K562 (cell line): ENCODE measurements around the gene TNIP1. TPM values are rescaled to one million over a fixed set of nuclear protein-coding genes. Genes with fewer than 3 reads are reported as not detected.

Experiments used
- ATAC-seq: fragments of 200-7000 bp; cut with Tn5 transposase; 3 replicates; pipeline ENCODE4 v1.9.1; 2020; ENCODE audit warnings: moderate library complexity
- BruUV-seq: library from RNA; stranded (reverse); fragments of 400-500 nt; replicated peaks from 2 replicates; lab custom pipeline; 2021; lab: Mats Ljungman, UMichigan
- CTCF ChIA-PET: fragments of 300-600 bp; formaldehyde crosslinking; extraction: SDS; loops from one replicate; lab custom pipeline; 2021; ENCODE audit warnings: low intra/inter-chr PET ratio; lab: Yijun Ruan, JAX
- POLR2A ChIA-PET: fragments of 300-600, 350-650 bp; sonication (Branson Sonifier 250); formaldehyde crosslinking; extraction: SDS; loops from one replicate; lab custom pipeline; 2021; ENCODE audit warnings: antibody characterized with exemption, inconsistent platforms; lab: Yijun Ruan, JAX
- DNase-seq, 4 experiments: peaks; one replicate each; pipeline versions ENCODE4 v3.0.0 to v3.0.0-alpha.2; 2011 to 2018; ENCODE audit warnings: low spot score in 3 of 4, mixed read lengths in 3 of 4; ENCODE audit errors: extremely low read depth in 1 of 4
- FAIRE-seq: peaks from 2 replicates; lab custom pipeline; 2011; peaks lifted over from hg19 to GRCh38; lab: Jason Lieb, UNC
- H2AFZ ChIP-seq: 2 replicates; pipeline ENCODE4 v1.6.0; 2011; ENCODE audit warnings: low read depth, low read length, control low read depth, inconsistent platforms
- H3K27ac ChIP-seq: fragments of 200-600 bp; 3 replicates; pipeline ENCODE4 v1.8.0; 2011; ENCODE audit warnings: low read depth, mild to moderate bottlenecking, control low read depth, inconsistent platforms, low read length, moderate library complexity, mixed read lengths; ENCODE audit errors: extremely low read depth
- H3K27me3 ChIP-seq, 2 experiments: fragments of 300-600 bp in 1 of 2; 2 replicates in 1 of 2; 3 replicates in 1 of 2; pipeline versions ENCODE4 v1.6.0 to v1.8.0; 2011; ENCODE audit warnings: inconsistent platforms in 2 of 2, low read length in 2 of 2, mild to moderate bottlenecking in 1 of 2, mixed read lengths in 1 of 2, moderate library complexity in 1 of 2; ENCODE audit not compliant: control insufficient read depth in 2 of 2, insufficient read depth in 2 of 2
- H3K36me3 ChIP-seq: fragments of 300-600 bp; 3 replicates; pipeline ENCODE4 v1.8.0; 2011; ENCODE audit warnings: mild to moderate bottlenecking, low read length, inconsistent platforms; ENCODE audit not compliant: control insufficient read depth, insufficient read depth
- H3K4me1 ChIP-seq, 2 experiments: fragments of 200-600 bp in 1 of 2; replicated peaks in 1 of 2; 2 replicates in 1 of 2; 3 replicates in 1 of 2; pipeline versions ENCODE4 v1.5.1 to v1.8.0; 2011; ENCODE audit warnings: inconsistent platforms in 2 of 2, low read length in 2 of 2, mild to moderate bottlenecking in 1 of 2, mixed read lengths in 1 of 2, moderate library complexity in 1 of 2; ENCODE audit not compliant: control insufficient read depth in 2 of 2, insufficient read depth in 2 of 2
- H3K4me2 ChIP-seq: 2 replicates; pipeline ENCODE4 v1.6.1; 2011; ENCODE audit warnings: low read length, control low read depth, inconsistent platforms, mixed read lengths; ENCODE audit not compliant: insufficient read depth
- H3K4me3 ChIP-seq: fragments of 200-600 bp; sonication (generic), shearing (Covaris generic); 2 replicates; pipeline ENCODE4 v1.5.1; 2016; ENCODE audit warnings: control low read depth, inconsistent platforms
- H3K79me2 ChIP-seq: fragments of 200-600 bp; 3 replicates; pipeline ENCODE4 v1.8.0; 2011; ENCODE audit warnings: low read length, inconsistent platforms; ENCODE audit not compliant: control insufficient read depth, insufficient read depth
- H3K9ac ChIP-seq, 2 experiments: 2 replicates each; pipeline versions ENCODE4 v1.6.0 to v1.6.1; 2011; ENCODE audit warnings: low read depth in 2 of 2, low read length in 2 of 2, control low read depth in 1 of 2, inconsistent platforms in 1 of 2, mild to moderate bottlenecking in 1 of 2, mixed read lengths in 1 of 2; ENCODE audit not compliant: insufficient read depth in 1 of 2
- H3K9me1 ChIP-seq: one replicate; pipeline ENCODE4 v1.6.0; 2011; ENCODE audit warnings: inconsistent platforms, mild to moderate bottlenecking, low read length, moderate library complexity; ENCODE audit not compliant: control insufficient read depth, insufficient read depth
- H3K9me3 ChIP-seq: replicated peaks from 2 replicates; pipeline ENCODE4 v1.5.1; 2011; ENCODE audit warnings: low read depth, low read length, inconsistent platforms; ENCODE audit not compliant: control insufficient read depth, insufficient read depth
- H4K20me1 ChIP-seq: replicated peaks from 2 replicates; pipeline ENCODE4 v1.6.1; 2011; ENCODE audit warnings: low read length, inconsistent platforms, mixed read lengths; ENCODE audit not compliant: control insufficient read depth, insufficient read depth
- ATF1 ChIP-seq, 2 experiments: fragments of 450-650 bp in 1 of 2; IDR thresholded peaks; 2 replicates each; pipeline ENCODE4 v1.6.1; 2016; ENCODE audit warnings: missing compliant biosample characterization in 1 of 2, missing genetic modification characterization in 1 of 2
- HCFC1 ChIP-seq: IDR thresholded peaks from 2 replicates; pipeline ENCODE4 v1.6.1; 2012; ENCODE audit warnings: low read depth, low read length, improper control_type of control experiment
- HDAC3 ChIP-seq: fragments of 450-650 bp; IDR thresholded peaks from 2 replicates; pipeline ENCODE4 v1.6.1; 2018; ENCODE audit warnings: borderline replicate concordance, mild to moderate bottlenecking, moderate library complexity; ENCODE audit not compliant: partially characterized antibody
- HES1 ChIP-seq: fragments of 450-650 bp; IDR thresholded peaks from 2 replicates; pipeline ENCODE4 v1.6.1; 2016; ENCODE audit warnings: low read depth, mild to moderate bottlenecking, moderate library complexity
- HMBOX1 ChIP-seq: sonication (generic); IDR thresholded peaks from 2 replicates; pipeline ENCODE4 v1.6.1; 2016
- MTF1 ChIP-seq: fragments of 250-450 bp; sonication (Bioruptor Pico); IDR thresholded peaks from 2 replicates; pipeline ENCODE4 v1.9.0; 2021; ENCODE audit warnings: moderate library complexity, mild to moderate bottlenecking, inconsistent platforms, borderline replicate concordance
- NFE2L1 ChIP-seq: fragments of 450-650 bp; IDR thresholded peaks from 2 replicates; pipeline ENCODE4 v1.6.1; 2016; ENCODE audit warnings: missing genetic modification characterization, low read depth, mild to moderate bottlenecking, missing compliant biosample characterization, moderate library complexity, borderline replicate concordance
- NR2F6 ChIP-seq: fragments of 450-650 bp; formaldehyde crosslinking; IDR thresholded peaks from 2 replicates; pipeline ENCODE4 v1.4.0; 2020; ENCODE audit warnings: mild to moderate bottlenecking
- PTTG1 ChIP-seq: fragments of 450-650 bp; IDR thresholded peaks from 2 replicates; pipeline ENCODE4 v1.6.1; 2016; ENCODE audit warnings: low read depth, mild to moderate bottlenecking, missing genetic modification characterization, missing compliant biosample characterization
- SMC3 ChIP-seq: conservative IDR thresholded peaks from 2 replicates; pipeline ENCODE4 v1.6.1; 2011; ENCODE audit warnings: low read depth, low read length, improper control_type of control experiment; ENCODE audit not compliant: insufficient read depth
- ZBTB7A ChIP-seq: IDR thresholded peaks from 2 replicates; pipeline ENCODE4 v1.6.1; 2011; ENCODE audit warnings: low read depth, mild to moderate bottlenecking, low read length, moderate library complexity, borderline replicate concordance; ENCODE audit not compliant: control insufficient read depth
- WGBS: fragments of 100-300 bp; shearing (Covaris generic); methylation state at CpG from one replicate; pipeline ENCODE4 v1.1.6; 2016; ENCODE audit warnings: low coverage, mixed read lengths; ENCODE audit not compliant: insufficient coverage; ENCODE audit errors: missing lambda C conversion rate; 5-methylcytosine and 5-hydroxymethylcytosine counted together
- in situ Hi-C: fragments of 300-500 bp; cut with MboI; formaldehyde crosslinking; loops from 4 replicates; pipeline ENCODE4 v1.15.0; 2018; ENCODE audit warnings: inconsistent platforms, mixed read lengths
- intact Hi-C: fragments of 100-400 bp; cut with micrococcal nuclease; formaldehyde crosslinking; loops from 2 replicates; pipeline ENCODE4 v1.14.2; 2022
- polyA plus RNA-seq, 8 experiments: library from polyadenylated mRNA; depleted of rRNA in 4 of 8; stranded (reverse) in 5 of 8; unstranded in 3 of 8; fragments of >200 nt; fragmentation: Nextera tagmentation in 2 of 8; fragmentation: Illumina TruSeq in 1 of 8; extraction: Ambion mirVana in 2 of 8; extraction: Trizol in 1 of 8; gene quantifications; 2 replicates each; pipeline versions ENCODE4 v1.2.1 to v1.2.3, GENCODE V29; 2011 to 2014; ENCODE audit warnings: inconsistent platforms in 1 of 8, missing spikeins in 1 of 8
- total RNA-seq, 7 experiments: library from RNA; depleted of rRNA in 6 of 7; stranded (reverse); fragments of >200 nt in 6 of 7; fragmentation: Illumina TruSeq in 2 of 7; extraction: Trizol in 2 of 7; gene quantifications; 2 replicates each; pipeline versions ENCODE4 v1.2.1 to v1.2.3, GENCODE V29; 2011 to 2021; ENCODE audit warnings: low replicate concordance in 1 of 7
- TF ChIP-seq, protein P1 (sequence below): fragments of 450-650 bp; IDR thresholded peaks from 2 replicates; pipeline ENCODE4 v1.6.1; 2016; ENCODE audit warnings: mild to moderate bottlenecking

TNIP1 gene
- total and polyA plus RNA-seq, 9 of the 15 experiments (the other 6 are each of a cell fraction or from before 2014, with no cell fraction given): 0.46 to 41.0 (median 24.6) TPM

DNA sequence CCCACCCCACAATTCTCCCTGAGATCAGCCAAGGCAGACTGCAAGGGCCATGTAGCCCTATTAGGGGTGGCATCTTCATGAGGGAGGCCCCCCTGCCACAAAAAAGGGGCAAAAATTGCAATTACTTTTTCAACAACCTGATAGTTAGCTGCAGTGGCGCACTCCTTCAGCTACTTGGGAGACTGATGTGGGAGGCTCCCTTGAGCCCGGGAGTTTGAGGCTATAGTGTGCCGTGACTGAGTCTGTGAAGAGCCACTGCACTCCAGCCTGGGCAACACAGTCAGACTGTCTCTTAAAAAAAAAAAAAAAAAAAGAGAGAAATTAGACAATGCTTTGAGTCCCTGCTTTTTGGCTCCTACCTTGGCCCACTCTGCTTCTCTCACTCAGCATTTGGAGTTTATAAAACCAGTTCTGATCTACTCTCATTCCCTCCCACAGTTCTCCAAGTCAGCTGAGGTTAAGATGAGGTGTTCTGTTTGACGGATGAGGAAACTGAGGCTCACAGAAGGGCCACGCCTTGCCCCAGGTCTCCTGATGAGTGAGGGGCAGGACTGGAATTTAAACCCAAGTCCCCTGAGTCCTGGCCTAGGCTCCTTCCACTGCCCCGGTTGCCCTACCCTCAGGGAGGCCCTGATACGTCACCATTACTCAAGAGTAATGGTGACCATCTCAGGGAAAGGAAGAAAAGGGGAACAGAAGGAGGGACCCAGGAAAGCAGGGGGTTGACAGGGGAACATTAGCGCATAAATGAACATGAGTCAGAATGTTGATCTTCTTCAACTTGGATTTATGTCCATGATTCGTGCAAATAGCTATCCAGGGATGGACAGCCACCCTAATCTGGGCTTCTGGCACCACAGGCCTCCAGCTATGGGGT, 51.4 kb downstream of the TNIP1 start:
- Histone ChIP-seq H3K9ac (peak overlapping the region in 1 of 2 experiments; percentile 43; a peak in 1 of 4 replicates), H3K4me2 (no peak overlapping the region), H3K4me1 (peaks cover 5 to 6% of the 10 kb centered on the region in 2 experiments; a peak in 4 of 5 replicates), H2AFZ (no peak overlapping the region), H3K9me3 (no peaks in the 10 kb centered on the region), H3K9me1 (no peaks in the 10 kb centered on the region), H4K20me1 (no peaks in the 10 kb centered on the region), H3K36me3 (peaks cover 59% of the 10 kb centered on the region; the same call in 2 of the 3 replicates), H3K27ac (no peak overlapping the region), H3K79me2 (no peaks in the 10 kb centered on the region), H3K27me3 (no peaks in the 10 kb centered on the region), H3K4me3 (no peak overlapping the region)
- WGBS: 88% methylated on average over 9 of the region's 9 CpGs
- BruUV-seq: no TSS peak
- DNase-seq: no peak
- ChIA-PET POLR2A (interaction anchor here (1.7 kb wide), 1 partner anchor 9 kb away, joined by 5 read pairs; the partner anchor contains the start of gene GPX3), CTCF (no interaction called here)
- ATAC-seq: no peak
- FAIRE-seq: no peak
- in situ Hi-C loops: no loop called here
- intact Hi-C loops: no loop called here
- TF ChIP-seq SMC3: no peak
- no peak for TF ChIP-seq MTF1 (CRISPR knock-in tag)
- no peak for TF ChIP-seq ATF1 (CRISPR knock-in tag; IDR thresholded peaks at IDR 0.05)
- no peak for TF ChIP-seq ATF1 (tag; IDR thresholded peaks at IDR 0.05)
- TF ChIP-seq NR2F6 (CRISPR knock-in tag): no peak
- no peak for TF ChIP-seq PTTG1
- no peak for TF ChIP-seq HCFC1
- TF ChIP-seq HES1: no peak
- TF ChIP-seq, protein P1, sequence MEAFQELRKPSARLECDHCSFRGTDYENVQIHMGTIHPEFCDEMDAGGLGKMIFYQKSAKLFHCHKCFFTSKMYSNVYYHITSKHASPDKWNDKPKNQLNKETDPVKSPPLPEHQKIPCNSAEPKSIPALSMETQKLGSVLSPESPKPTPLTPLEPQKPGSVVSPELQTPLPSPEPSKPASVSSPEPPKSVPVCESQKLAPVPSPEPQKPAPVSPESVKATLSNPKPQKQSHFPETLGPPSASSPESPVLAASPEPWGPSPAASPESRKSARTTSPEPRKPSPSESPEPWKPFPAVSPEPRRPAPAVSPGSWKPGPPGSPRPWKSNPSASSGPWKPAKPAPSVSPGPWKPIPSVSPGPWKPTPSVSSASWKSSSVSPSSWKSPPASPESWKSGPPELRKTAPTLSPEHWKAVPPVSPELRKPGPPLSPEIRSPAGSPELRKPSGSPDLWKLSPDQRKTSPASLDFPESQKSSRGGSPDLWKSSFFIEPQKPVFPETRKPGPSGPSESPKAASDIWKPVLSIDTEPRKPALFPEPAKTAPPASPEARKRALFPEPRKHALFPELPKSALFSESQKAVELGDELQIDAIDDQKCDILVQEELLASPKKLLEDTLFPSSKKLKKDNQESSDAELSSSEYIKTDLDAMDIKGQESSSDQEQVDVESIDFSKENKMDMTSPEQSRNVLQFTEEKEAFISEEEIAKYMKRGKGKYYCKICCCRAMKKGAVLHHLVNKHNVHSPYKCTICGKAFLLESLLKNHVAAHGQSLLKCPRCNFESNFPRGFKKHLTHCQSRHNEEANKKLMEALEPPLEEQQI: no peak
- TF ChIP-seq ZBTB7A: no peak
- no peak for TF ChIP-seq NFE2L1
- no peak for TF ChIP-seq HMBOX1
- no peak for TF ChIP-seq HDAC3
